Naive thymus-derived CD8-positive, alpha-beta T cell (primary cell): Measurements from ENCODE around the gene LAMA1. TPM values are rescaled to one million over a fixed set of nuclear protein-coding genes. Genes with fewer than 3 reads are reported as not detected.
"Not testable (repeated sequence)": the region's sequence is repeated elsewhere in the genome, so short reads cannot be mapped to it uniquely, and the experiment has no call there.

Experiments
- ATAC-seq, 2 donors: fragments of 150-1000 bp; cut with Tn5 transposase in 1 of 2; sonication (Bioruptor Pico), chemical (Tn5 transposase) in 1 of 2; 1 replicate in 1 of 2; 2 replicates in 1 of 2; pipeline ENCODE4 v1.10.0; 2021; ENCODE audit warnings: mild to moderate bottlenecking in 2 of 2, moderate library complexity in 2 of 2
- POLR2A ChIA-PET: fragments of 350-600 bp; sonication (Branson Sonifier 250); formaldehyde crosslinking; loops from one replicate; lab custom pipeline; 2021; ENCODE audit warnings: antibody characterized with exemption; lab: Charles Lee
- DNase-seq, 10 donors: peaks; one replicate each; pipeline versions ENCODE4 v3.0.0 to v3.0.0-alpha.2; 2020 to 2022
- H3K27ac Mint-ChIP-seq, 10 donors: one replicate each; pipeline ENCODE4 v1.8.0; 2020 to 2022; ENCODE audit warnings: mild to moderate bottlenecking in 10 of 10, mixed read lengths in 10 of 10, moderate library complexity in 4 of 10, inconsistent platforms in 1 of 10
- H3K27me3 Mint-ChIP-seq, 5 donors: one replicate each; pipeline ENCODE4 v1.8.0; 2021 to 2022; ENCODE audit warnings: mixed read lengths in 5 of 5
- H3K36me3 Mint-ChIP-seq, 3 donors: one replicate each; pipeline ENCODE4 v1.8.0; 2020 to 2022; ENCODE audit warnings: mixed read lengths in 3 of 3, mild to moderate bottlenecking in 2 of 3, inconsistent platforms in 1 of 3
- H3K4me1 Mint-ChIP-seq, 4 donors: one replicate each; pipeline ENCODE4 v1.8.0; 2021 to 2022; ENCODE audit warnings: mixed read lengths in 4 of 4
- H3K4me3 Mint-ChIP-seq, 10 donors: one replicate each; pipeline ENCODE4 v1.8.0; 2020 to 2022; ENCODE audit warnings: mild to moderate bottlenecking in 10 of 10, mixed read lengths in 10 of 10, moderate library complexity in 6 of 10, inconsistent platforms in 1 of 10
- H3K9me3 Mint-ChIP-seq, 9 donors: one replicate each; pipeline ENCODE4 v1.8.0; 2020 to 2022; ENCODE audit warnings: mixed read lengths in 9 of 9, mild to moderate bottlenecking in 3 of 9, inconsistent platforms in 1 of 9, moderate library complexity in 1 of 9
- polyA plus RNA-seq, 3 donors: library from polyadenylated mRNA; unstranded; fragments of 300-500 nt; fragmentation: Illumina TruSeq; gene quantifications; one replicate each; pipeline ENCODE4 v1.2.3, GENCODE V29; 2021
- total RNA-seq, 8 experiments: library from RNA in 2 of 8; stranded (reverse) in 2 of 8; gene quantifications; one replicate each; pipeline ENCODE4 v1.2.3 and lab custom pipeline; 2021 to 2026

Gene LAMA1, protein sequence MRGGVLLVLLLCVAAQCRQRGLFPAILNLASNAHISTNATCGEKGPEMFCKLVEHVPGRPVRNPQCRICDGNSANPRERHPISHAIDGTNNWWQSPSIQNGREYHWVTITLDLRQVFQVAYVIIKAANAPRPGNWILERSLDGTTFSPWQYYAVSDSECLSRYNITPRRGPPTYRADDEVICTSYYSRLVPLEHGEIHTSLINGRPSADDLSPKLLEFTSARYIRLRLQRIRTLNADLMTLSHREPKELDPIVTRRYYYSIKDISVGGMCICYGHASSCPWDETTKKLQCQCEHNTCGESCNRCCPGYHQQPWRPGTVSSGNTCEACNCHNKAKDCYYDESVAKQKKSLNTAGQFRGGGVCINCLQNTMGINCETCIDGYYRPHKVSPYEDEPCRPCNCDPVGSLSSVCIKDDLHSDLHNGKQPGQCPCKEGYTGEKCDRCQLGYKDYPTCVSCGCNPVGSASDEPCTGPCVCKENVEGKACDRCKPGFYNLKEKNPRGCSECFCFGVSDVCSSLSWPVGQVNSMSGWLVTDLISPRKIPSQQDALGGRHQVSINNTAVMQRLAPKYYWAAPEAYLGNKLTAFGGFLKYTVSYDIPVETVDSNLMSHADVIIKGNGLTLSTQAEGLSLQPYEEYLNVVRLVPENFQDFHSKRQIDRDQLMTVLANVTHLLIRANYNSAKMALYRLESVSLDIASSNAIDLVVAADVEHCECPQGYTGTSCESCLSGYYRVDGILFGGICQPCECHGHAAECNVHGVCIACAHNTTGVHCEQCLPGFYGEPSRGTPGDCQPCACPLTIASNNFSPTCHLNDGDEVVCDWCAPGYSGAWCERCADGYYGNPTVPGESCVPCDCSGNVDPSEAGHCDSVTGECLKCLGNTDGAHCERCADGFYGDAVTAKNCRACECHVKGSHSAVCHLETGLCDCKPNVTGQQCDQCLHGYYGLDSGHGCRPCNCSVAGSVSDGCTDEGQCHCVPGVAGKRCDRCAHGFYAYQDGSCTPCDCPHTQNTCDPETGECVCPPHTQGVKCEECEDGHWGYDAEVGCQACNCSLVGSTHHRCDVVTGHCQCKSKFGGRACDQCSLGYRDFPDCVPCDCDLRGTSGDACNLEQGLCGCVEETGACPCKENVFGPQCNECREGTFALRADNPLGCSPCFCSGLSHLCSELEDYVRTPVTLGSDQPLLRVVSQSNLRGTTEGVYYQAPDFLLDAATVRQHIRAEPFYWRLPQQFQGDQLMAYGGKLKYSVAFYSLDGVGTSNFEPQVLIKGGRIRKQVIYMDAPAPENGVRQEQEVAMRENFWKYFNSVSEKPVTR (N-terminal part only)
- total RNA-seq (not detected), polyA plus RNA-seq (not detected), total RNA-seq (lab: John Stamatoyannopoulos, UW) (0 to 0.52 (median 0) reads per million in 6 experiments)

DNA sequence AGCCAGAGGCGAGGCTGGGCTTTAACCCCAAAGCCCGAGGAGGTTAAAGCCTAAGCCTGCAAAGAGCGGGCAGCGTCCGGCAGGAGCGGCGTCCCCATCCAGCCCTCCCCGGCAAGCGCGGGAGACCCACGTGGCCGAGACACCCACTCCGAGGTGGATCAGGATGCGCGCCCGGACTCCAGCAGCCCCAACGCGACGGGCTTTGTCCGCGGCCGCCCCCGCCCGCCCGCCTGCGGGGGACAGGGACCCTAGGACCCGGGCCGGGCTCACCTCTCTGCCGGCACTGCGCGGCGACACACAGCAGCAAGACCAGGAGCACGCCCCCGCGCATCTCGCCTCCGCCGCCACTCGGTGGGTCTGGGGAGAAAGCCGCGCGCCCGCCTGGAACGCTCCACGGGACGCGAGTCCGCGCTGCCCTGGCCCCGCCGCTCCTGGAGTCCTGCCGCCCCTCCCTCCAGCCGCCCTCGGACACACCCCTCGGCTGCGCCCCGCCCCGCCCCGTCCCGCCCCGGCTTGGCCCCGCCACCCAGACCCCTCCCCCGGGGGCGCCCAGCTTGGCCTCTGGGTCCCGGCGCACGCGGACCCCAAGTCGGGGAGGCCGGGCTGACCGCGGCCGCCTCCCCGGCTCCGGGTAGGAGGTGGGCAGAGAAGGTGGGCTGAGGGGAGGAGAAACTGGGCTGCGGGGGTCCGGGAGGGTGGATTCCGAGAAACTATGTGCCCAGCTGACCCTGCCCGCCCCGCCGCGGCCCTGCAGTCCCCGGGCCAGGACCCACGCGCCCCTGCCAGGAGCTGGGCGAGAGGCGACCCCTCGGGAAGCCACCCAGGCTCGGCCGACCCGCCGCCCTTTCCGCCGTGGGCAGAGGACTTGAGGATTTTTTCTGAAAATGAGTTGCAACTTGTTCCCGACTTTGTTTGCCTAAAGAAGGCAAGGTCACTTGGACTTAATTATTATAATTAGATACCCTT lies at the start of gene LAMA1:
TSS of gene LAMA1 (minus strand) at position 408 of the 966 bp plus-strand sequence. CDS start at position 331, 77 bp downstream.
- peaks cover 3 to 8% (median 6%) of the 10 kb centered on the region in 3 donors for H3K36me3 Mint-ChIP-seq
- POLR2A ChIA-PET: no interaction called here
- peaks cover 0 to 13% (median 6%) of the 10 kb centered on the region in 9 donors for H3K9me3 Mint-ChIP-seq
- peaks cover 22 to 58% (median 37%) of the 10 kb centered on the region in 5 donors for H3K27me3 Mint-ChIP-seq
- ATAC-seq (no peak), DNase-seq (no peak)
- peak within 1 kb of the TSS in 4 of 10 donors; percentile 34 to 72 (median 45) for H3K4me3 Mint-ChIP-seq
- peaks cover 6 to 11% (median 8%) of the 10 kb centered on the region in 4 donors for H3K4me1 Mint-ChIP-seq
- H3K27ac Mint-ChIP-seq: no peak within 1 kb of the TSS

DNA sequence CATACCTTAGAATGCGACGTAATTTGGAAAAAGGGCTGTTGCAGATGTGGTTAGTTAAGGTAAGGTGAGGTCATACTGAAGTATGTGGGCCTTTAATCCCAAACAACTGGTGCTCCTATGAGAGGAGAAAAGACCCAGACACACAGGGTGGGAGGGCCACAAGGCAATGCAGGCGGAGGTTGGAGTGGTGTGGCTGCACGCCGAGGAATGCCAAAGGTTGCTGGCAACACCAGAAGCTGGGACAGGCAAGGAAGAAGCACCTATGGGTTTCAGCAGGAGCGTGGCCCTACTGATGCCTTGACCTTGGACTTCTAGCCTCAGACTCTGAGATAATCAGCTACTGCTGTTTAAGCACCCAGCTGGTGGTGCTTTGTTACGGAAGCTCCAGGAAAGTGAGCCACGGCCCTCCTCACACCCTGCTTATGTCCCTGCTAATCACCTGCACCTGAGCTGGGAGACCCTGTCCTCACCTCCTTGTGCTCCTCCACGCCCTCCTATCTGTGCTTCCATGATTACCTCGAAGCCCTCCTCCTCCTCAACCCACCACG lies 48.3 kb upstream of the LAMA1 start:
- H3K9me3 Mint-ChIP-seq: no peaks in the 10 kb centered on the region
- no peak for DNase-seq
- H3K4me1 Mint-ChIP-seq: no peaks in the 10 kb centered on the region
- POLR2A ChIA-PET: no interaction called here
- no peak overlapping the region for H3K4me3 Mint-ChIP-seq
- H3K36me3 Mint-ChIP-seq: no peaks in the 10 kb centered on the region
- H3K27ac Mint-ChIP-seq: no peak overlapping the region
- H3K27me3 Mint-ChIP-seq: peaks cover 0 to 8% (median 0%) of the 10 kb centered on the region in 5 donors
- no peak for ATAC-seq

DNA sequence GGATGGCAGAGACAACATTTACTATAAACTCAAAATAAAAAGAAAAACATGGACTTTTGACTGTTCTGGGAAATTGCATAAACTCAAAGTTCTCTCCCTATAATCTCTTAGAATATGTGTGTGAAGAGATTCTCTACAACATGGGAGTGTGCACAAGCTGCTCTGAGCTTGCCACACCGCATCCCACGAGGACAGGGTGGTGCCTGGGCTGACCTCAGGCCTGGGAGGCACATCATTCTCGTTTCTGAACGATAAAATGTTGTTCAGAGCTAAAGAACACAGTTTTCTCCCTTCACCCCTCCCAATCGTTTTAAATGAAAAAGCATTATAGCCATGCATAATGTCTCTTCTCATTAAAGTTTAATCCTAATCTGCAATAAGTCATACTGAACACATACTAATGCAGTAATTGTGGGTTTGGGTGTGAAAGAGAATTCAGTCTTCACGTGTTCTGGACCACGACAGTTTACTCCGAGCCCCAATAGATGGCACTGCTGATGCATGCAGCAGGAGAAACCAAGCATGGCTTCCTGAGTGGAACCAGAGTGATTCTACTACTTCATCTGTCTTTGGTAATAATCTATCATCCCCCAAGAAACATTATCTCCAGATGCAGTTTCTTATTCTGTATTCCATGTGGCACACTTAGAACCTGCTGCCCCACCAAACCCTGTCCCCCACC lies 46.9 kb upstream of the LAMA1 start:
- DNase-seq: no peak
- no peak overlapping the region for H3K27ac Mint-ChIP-seq
- POLR2A ChIA-PET: no interaction called here
- H3K27me3 Mint-ChIP-seq: peaks cover 0 to 8% (median 0%) of the 10 kb centered on the region in 5 donors
- no peak overlapping the region for H3K4me3 Mint-ChIP-seq
- no peaks in the 10 kb centered on the region for H3K9me3 Mint-ChIP-seq
- no peaks in the 10 kb centered on the region for H3K4me1 Mint-ChIP-seq
- ATAC-seq: no peak
- no peaks in the 10 kb centered on the region for H3K36me3 Mint-ChIP-seq

DNA sequence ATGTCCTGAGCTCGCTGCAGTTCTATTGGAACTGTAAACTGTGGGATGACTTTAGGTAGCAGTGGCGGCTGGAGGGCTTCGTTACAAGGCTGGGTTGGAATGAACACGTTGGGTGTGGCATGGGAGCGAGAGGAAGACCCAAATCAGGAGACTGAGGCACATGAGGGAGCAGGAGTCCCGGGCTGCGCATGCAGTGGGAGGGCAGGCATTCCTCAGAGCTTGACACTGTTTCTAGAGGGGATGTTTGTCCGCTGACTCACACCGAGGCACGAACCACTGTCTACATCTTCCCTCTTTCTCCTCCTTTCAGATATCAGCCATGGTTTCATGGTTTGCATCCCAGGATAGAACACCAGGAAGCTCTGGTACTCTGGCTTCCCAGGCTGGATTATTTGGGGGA lies 40.6 kb upstream of the LAMA1 start:
- Mint-ChIP-seq H3K36me3 (no peaks in the 10 kb centered on the region), H3K9me3 (peaks cover 0 to 4% (median 0%) of the 10 kb centered on the region in 9 donors), H3K4me3 (no peak overlapping the region), H3K27ac (no peak overlapping the region), H3K27me3 (peaks cover 0 to 2% (median 0%) of the 10 kb centered on the region in 5 donors), H3K4me1 (no peaks in the 10 kb centered on the region)
- POLR2A ChIA-PET: no interaction called here
- ATAC-seq: no peak
- DNase-seq: no peak

DNA sequence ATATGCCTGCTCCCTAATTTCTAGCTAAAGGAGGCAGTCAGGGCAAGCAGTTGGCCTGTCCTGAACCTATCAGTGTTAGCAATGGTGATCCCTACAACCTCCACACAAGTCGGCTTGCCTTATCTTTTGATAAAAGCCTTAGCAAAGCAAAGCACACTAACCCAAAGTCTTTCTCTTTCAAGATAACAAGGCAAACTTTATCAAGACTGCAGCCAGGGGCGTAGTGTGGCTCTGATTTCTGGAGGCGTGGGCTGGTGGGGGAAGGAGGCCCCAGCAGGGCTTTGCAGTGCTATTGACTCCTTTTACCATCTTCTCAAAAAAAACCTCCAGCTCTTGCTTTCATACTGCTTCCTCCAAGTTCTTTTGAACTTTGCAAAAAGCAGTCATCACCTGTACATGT lies 40.2 kb upstream of the LAMA1 start:
- H3K9me3 Mint-ChIP-seq: peaks cover 0 to 4% (median 0%) of the 10 kb centered on the region in 9 donors
- no peak for ATAC-seq
- no peaks in the 10 kb centered on the region for H3K36me3 Mint-ChIP-seq

DNA sequence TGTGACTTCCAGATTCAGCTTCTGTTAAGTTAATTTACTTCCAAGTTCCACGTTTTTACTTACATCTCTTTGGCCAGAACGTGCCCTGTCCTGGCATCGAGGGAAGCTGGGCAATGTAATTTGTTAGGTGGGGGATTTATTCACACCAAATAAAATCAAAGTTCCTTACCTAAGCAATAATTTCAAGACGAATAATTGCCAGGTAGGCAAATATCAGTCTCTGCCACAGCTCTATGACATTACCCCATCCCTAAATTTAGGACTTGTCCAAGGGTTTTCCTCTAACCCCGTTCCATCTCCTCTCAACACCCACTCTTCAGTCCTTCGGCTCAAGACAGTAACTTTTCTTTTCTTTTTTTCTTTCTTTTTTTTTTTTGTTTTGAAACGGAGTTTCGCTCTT lies 38.3 kb upstream of the LAMA1 start:
- H3K4me1 Mint-ChIP-seq: no peaks in the 10 kb centered on the region
- H3K4me3 Mint-ChIP-seq: no peak overlapping the region
- no peak for ATAC-seq
- no peaks in the 10 kb centered on the region for H3K27me3 Mint-ChIP-seq
- no peaks in the 10 kb centered on the region for H3K36me3 Mint-ChIP-seq
- no peak overlapping the region for H3K27ac Mint-ChIP-seq
- H3K9me3 Mint-ChIP-seq: peaks cover 0 to 4% (median 0%) of the 10 kb centered on the region in 9 donors
- no peak for DNase-seq
- POLR2A ChIA-PET: no interaction called here

More for the DNA sequence above, 40.2 kb upstream of the LAMA1 start:
- POLR2A ChIA-PET: no interaction called here
- H3K27me3 Mint-ChIP-seq: peaks cover 0 to 2% (median 0%) of the 10 kb centered on the region in 5 donors
- H3K4me3 Mint-ChIP-seq: no peak overlapping the region
- H3K27ac Mint-ChIP-seq: no peak overlapping the region
- H3K4me1 Mint-ChIP-seq: no peaks in the 10 kb centered on the region
- DNase-seq: no peak

DNA sequence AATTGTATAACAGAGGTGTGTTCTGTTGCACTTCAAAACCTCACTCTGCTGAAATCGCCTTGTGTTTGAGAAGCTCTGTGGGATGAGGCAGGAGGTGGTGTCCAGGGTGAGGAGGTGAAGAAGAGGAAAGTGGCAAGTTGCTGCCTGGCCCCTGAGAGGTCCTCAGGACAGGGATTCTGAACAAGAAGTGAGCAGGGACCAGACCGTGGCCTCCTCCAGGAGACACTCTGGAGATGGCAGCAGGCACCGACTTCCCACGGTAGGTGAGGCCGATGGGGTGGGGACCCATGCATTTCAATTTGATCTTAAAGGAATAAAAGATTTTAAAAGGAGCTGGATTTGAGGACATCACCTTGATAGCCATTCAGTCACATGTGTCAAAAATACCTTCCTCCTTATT lies 37.5 kb upstream of the LAMA1 start:
- Mint-ChIP-seq H3K9me3 (peaks cover 0 to 4% (median 0%) of the 10 kb centered on the region in 9 donors), H3K4me3 (no peak overlapping the region), H3K27me3 (no peaks in the 10 kb centered on the region), H3K36me3 (no peaks in the 10 kb centered on the region), H3K27ac (no peak overlapping the region), H3K4me1 (no peaks in the 10 kb centered on the region)
- no peak for ATAC-seq
- no peak for DNase-seq
- POLR2A ChIA-PET: no interaction called here

DNA sequence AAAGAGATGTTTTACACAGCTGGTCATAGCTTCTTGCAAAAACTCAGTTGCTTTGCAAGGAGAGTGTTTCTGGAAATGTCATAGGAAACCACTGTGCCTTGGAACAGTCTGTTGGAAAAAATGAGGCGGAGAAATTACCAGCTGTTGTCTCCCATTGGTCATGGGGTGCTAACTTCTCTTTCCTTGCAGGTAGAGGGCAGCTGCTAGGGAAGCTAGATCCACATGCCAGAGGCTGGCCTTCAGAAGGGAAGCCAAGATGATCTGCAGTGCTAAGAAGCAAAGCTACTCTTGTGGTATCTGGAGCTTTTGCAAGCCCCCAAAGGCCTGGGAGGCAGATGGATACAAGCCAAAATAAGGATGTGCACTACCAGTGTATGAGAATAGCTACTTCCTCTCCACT lies 34.8 kb upstream of the LAMA1 start:
- no peak overlapping the region for H3K4me3 Mint-ChIP-seq
- no peak overlapping the region for H3K27ac Mint-ChIP-seq
- H3K9me3 Mint-ChIP-seq: peaks cover 0 to 4% (median 0%) of the 10 kb centered on the region in 9 donors
- peaks cover 0 to 4% (median 0%) of the 10 kb centered on the region in 5 donors for H3K27me3 Mint-ChIP-seq
- ATAC-seq (no peak), DNase-seq (no peak)
- H3K4me1 Mint-ChIP-seq: no peaks in the 10 kb centered on the region
- H3K36me3 Mint-ChIP-seq: no peaks in the 10 kb centered on the region
- POLR2A ChIA-PET: no interaction called here

DNA sequence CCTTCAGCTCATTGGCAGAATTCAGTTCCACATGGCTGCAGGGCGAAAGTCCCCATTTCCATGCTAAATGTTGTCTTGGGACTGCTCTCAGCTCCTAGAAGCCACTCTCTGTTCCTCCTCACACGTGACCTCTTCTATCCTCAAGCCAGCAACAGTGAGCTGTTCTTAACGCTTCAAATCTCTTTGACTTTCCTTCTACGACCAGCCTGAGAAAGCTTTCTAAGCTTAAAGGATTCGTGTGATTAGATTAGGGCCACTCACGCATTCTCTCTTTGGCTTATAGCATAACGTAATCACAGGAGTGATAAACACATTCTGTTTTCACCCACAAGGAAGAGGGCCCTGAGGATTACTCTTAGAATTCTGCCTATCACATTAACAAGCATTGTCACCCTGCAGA lies 29.8 kb upstream of the LAMA1 start:
- no peaks in the 10 kb centered on the region for H3K4me1 Mint-ChIP-seq
- H3K27ac Mint-ChIP-seq: no peak overlapping the region
- no peak overlapping the region for H3K4me3 Mint-ChIP-seq
- H3K36me3 Mint-ChIP-seq: no peaks in the 10 kb centered on the region
- POLR2A ChIA-PET: no interaction called here
- peaks cover 0 to 10% (median 0%) of the 10 kb centered on the region in 9 donors for H3K9me3 Mint-ChIP-seq
- no peak for DNase-seq
- no peak for ATAC-seq
- peaks cover 0 to 5% (median 1%) of the 10 kb centered on the region in 5 donors for H3K27me3 Mint-ChIP-seq

DNA sequence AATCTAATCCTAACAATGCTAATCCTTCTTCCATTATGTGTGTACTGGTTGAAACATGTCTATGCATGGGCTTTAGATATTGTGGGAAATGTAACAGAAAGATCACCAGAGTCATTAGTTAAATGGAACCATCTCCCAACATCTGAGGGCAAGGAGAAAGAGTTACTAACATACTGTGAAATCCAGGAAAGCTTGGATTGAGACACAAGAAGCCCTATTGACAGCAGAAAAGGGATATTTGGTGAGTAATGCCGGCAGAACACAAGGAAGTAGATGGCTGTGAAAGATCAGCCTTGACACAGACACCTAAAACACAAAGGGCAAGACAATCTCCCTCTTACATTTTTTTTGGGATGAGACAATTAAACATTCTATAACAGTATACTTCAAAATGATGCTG lies 28.5 kb upstream of the LAMA1 start:
- H3K36me3 Mint-ChIP-seq: no peaks in the 10 kb centered on the region
- peaks cover 0 to 5% (median 1%) of the 10 kb centered on the region in 5 donors for H3K27me3 Mint-ChIP-seq
- no peak overlapping the region for H3K4me3 Mint-ChIP-seq
- H3K4me1 Mint-ChIP-seq: no peaks in the 10 kb centered on the region
- DNase-seq: no peak
- POLR2A ChIA-PET: no interaction called here
- no peak overlapping the region for H3K27ac Mint-ChIP-seq
- no peak for ATAC-seq
- peaks cover 0 to 13% (median 0%) of the 10 kb centered on the region in 9 donors for H3K9me3 Mint-ChIP-seq

DNA sequence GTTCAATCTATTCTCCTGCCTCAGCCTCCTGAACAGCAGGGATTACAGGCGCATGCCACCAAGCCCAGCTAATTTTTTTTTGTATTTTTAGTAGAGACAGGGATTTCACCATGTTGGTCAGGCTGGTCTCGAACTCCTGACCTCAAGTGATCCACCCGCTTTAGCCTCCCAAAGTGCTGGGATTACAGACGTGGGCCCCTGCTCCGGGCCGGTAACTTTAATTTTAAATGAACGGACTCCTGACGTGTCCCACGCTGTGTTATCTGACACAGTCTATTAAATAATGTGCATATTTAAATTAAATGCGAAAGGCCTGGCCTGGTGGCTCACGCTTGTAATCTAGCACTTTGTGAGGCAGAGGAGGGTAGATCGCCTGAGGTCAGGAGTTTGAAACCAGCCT lies 27.3 kb upstream of the LAMA1 start:
- POLR2A ChIA-PET, H3K4me3 Mint-ChIP-seq, H3K27ac Mint-ChIP-seq, H3K4me1 Mint-ChIP-seq, H3K36me3 Mint-ChIP-seq, DNase-seq, ATAC-seq, H3K27me3 Mint-ChIP-seq: not testable (repeated sequence)
- H3K9me3 Mint-ChIP-seq: peaks cover 0 to 13% (median 0%) of the 10 kb centered on the region in 9 donors
